ENCODE data around the gene TEDC1.

Gene TEDC1

GRCh38 chr14:105502446-105503295, 11.6 kb downstream of the TEDC1 start:
- no peak for TF ChIP-seq ZBTB7A (IDR thresholded peaks at IDR 0.05; ENCODE audit: low read depth)
- no peak for TF ChIP-seq MAX (IDR thresholded peaks at IDR 0.05)
- no peak for TF ChIP-seq YY1 (IDR thresholded peaks at IDR 0.05; ENCODE audit: low read depth)
- TF ChIP-seq TAF1 (IDR thresholded peaks at IDR 0.05; ENCODE audit: low read depth) = no peak
- TF ChIP-seq CREB1 (IDR thresholded peaks at IDR 0.05; ENCODE audit: low read depth) = no peak
- TF ChIP-seq NFIC (IDR thresholded peaks at IDR 0.05) = no peak
- TF ChIP-seq CEBPB (IDR thresholded peaks at IDR 0.05) = no peak
- TF ChIP-seq FOXM1 (IDR thresholded peaks at IDR 0.05; ENCODE audit: borderline replicate concordance, low read depth) = no peak
- no peak for TF ChIP-seq TEAD4 (IDR thresholded peaks at IDR 0.05)
- TF ChIP-seq REST (IDR thresholded peaks at IDR 0.05; ENCODE audit: low read depth) = no peak

DNA sequence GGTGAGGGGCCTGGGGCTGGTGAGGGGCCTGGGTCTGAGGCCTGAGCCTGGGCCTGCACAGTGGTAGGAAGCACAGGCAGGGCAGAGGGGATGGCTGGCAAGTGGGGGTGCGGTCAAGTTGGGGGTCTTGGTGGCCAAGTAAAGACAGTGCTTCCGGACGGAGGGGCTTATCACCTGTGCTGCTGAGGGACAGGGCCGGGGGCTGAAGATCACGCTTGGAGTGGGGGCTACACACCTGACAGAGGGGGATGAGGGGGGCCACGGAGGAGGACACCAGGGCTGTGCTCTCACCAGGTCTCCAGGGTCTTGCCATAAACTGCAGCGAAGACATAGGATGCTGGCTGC, 12.2 kb downstream of the TEDC1 start:
- no peak for TF ChIP-seq TCF12 (IDR thresholded peaks at IDR 0.05; ENCODE audit: low read depth)
- no peak for TF ChIP-seq REST (IDR thresholded peaks at IDR 0.05; ENCODE audit: low read depth)
- TF ChIP-seq, protein P1, sequence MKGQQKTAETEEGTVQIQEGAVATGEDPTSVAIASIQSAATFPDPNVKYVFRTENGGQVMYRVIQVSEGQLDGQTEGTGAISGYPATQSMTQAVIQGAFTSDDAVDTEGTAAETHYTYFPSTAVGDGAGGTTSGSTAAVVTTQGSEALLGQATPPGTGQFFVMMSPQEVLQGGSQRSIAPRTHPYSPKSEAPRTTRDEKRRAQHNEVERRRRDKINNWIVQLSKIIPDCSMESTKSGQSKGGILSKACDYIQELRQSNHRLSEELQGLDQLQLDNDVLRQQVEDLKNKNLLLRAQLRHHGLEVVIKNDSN (IDR thresholded peaks at IDR 0.05) = no peak
- TF ChIP-seq TEAD4 (IDR thresholded peaks at IDR 0.05) = no peak
- no peak for TF ChIP-seq ZBTB7A (IDR thresholded peaks at IDR 0.05; ENCODE audit: low read depth)
- TF ChIP-seq YY1 (IDR thresholded peaks at IDR 0.05; ENCODE audit: low read depth) = no peak
- no peak for TF ChIP-seq MAX (IDR thresholded peaks at IDR 0.05)
- no peak for TF ChIP-seq CEBPB (IDR thresholded peaks at IDR 0.05)
- TF ChIP-seq EGR1 (IDR thresholded peaks at IDR 0.05) = no peak
- TF ChIP-seq CREB1 (IDR thresholded peaks at IDR 0.05; ENCODE audit: low read depth) = no peak
- TF ChIP-seq NFIC (IDR thresholded peaks at IDR 0.05) = no peak
- TF ChIP-seq TAF1 (IDR thresholded peaks at IDR 0.05; ENCODE audit: low read depth) = no peak
- TF ChIP-seq RAD21 (IDR thresholded peaks at IDR 0.05; ENCODE audit: low read depth) = no peak
- no peak for TF ChIP-seq EP300 (IDR thresholded peaks at IDR 0.05; ENCODE audit: borderline replicate concordance)
- TF ChIP-seq FOXM1 (IDR thresholded peaks at IDR 0.05; ENCODE audit: borderline replicate concordance, low read depth) = no peak

DNA sequence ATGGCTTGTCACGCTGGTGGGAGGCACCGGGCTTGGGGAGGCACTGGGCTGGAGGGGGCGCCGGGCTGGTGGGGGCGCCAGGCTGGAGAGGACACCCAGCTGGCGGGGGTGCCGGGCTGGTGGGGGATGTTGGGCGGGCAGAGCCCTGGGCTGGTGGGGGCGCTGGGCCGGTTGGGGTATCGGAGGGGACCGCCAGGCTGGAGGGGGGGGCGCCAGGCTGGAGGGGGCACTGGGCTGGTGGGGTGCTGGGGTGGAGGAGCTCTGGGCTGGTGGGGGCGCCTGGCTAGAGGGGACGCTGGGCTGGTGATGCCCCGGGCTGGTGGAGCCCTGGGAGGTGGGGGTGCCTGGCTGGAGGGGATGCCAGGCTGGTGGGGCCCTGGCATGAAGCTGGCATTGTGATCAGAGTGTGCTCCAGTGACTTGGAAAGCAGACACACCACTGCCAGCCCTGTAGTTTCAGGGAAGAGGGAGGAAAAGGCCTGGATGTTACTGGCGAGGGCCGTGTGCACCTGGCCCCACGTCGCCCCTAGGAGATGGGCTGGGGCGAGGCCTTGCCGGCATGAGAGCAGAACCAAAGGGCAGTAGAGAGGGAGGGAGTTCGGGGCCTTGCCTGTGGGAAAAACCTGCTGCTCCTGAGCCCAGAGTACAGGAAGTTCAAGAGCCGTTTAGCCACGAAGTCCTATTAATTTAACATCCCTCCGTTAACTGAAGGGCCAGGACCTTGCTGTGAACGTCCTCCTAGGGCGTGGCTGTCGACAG, 13.1 kb downstream of the TEDC1 start:
- no peak for TF ChIP-seq EGR1 (IDR thresholded peaks at IDR 0.05)
- TF ChIP-seq EP300 (IDR thresholded peaks at IDR 0.05; ENCODE audit: borderline replicate concordance) = no peak
- no peak for TF ChIP-seq FOXM1 (IDR thresholded peaks at IDR 0.05; ENCODE audit: borderline replicate concordance, low read depth)
- no peak for TF ChIP-seq TCF12 (IDR thresholded peaks at IDR 0.05; ENCODE audit: low read depth)
- no peak for TF ChIP-seq CEBPB (IDR thresholded peaks at IDR 0.05)
- no peak for TF ChIP-seq YY1 (IDR thresholded peaks at IDR 0.05; ENCODE audit: low read depth)
- TF ChIP-seq TEAD4 (IDR thresholded peaks at IDR 0.05) = no peak
- TF ChIP-seq ZBTB7A (IDR thresholded peaks at IDR 0.05; ENCODE audit: low read depth) = no peak
- TF ChIP-seq RAD21 (IDR thresholded peaks at IDR 0.05; ENCODE audit: low read depth) = no peak
- TF ChIP-seq MAX (IDR thresholded peaks at IDR 0.05) = no peak

DNA sequence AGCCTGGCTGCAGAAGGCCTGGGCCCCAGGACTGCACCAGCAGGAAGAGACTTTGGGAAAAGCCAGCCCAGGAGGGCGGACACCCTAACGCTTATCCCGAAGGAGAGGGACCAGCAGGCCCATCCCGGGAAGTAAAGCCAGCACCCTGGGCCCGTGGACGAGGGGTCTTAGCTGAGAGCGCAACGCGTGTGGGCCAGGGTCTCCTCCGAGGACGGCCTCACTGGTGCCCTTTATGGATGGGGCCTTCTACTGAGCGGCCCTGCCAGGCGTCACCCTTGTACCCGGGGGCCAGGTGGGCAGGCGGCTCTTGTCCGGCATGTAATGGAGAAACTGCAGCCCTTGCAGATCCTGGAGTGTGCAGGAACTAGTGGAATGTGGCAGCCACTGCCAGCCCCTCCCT, 14.1 kb downstream of the TEDC1 start:
- TF ChIP-seq TAF1 (IDR thresholded peaks at IDR 0.05; ENCODE audit: low read depth) (no peak), ZBTB7A (IDR thresholded peaks at IDR 0.05; ENCODE audit: low read depth) (no peak), CREB1 (IDR thresholded peaks at IDR 0.05; ENCODE audit: low read depth) (no peak), REST (IDR thresholded peaks at IDR 0.05; ENCODE audit: low read depth) (no peak), TEAD4 (IDR thresholded peaks at IDR 0.05) (no peak), EP300 (IDR thresholded peaks at IDR 0.05; ENCODE audit: borderline replicate concordance) (no peak), MAX (IDR thresholded peaks at IDR 0.05) (no peak), EGR1 (IDR thresholded peaks at IDR 0.05) (no peak), FOXM1 (IDR thresholded peaks at IDR 0.05; ENCODE audit: borderline replicate concordance, low read depth) (no peak), YY1 (IDR thresholded peaks at IDR 0.05; ENCODE audit: low read depth) (no peak), RAD21 (IDR thresholded peaks at IDR 0.05; ENCODE audit: low read depth) (no peak), NFIC (IDR thresholded peaks at IDR 0.05) (no peak), TCF12 (IDR thresholded peaks at IDR 0.05; ENCODE audit: low read depth) (no peak), CEBPB (IDR thresholded peaks at IDR 0.05) (no peak)
- TF ChIP-seq, protein P1 (IDR thresholded peaks at IDR 0.05) = no peak
